Caki2 (cell line): ENCODE results near the gene SREBF2. TPM values are rescaled to one million over a fixed set of nuclear protein-coding genes. Genes with fewer than 3 reads are reported as not detected.

Experiments
- DNase-seq: peaks from one replicate; pipeline ENCODE4 v3.0.0-alpha.2; 2015; ENCODE audit warnings: low read depth
- in situ Hi-C: cut with HindIII; loops from 2 replicates; pipeline ENCODE4 v1.10.0; 2016; ENCODE audit warnings: low sequenced_read_pairs, low pct_unique_long_range_greater_than_20kb, mixed read lengths
- total RNA-seq: library from RNA; depleted of rRNA; stranded (reverse); fragments of >200 nt; shearing (Covaris generic); gene quantifications from 2 replicates; pipeline ENCODE4 v1.2.3, GENCODE V29; 2014; ENCODE audit warnings: low replicate concordance

The SREBF2 gene
- total RNA-seq, 1 experiment from 2014 or later: 21.0 TPM

DNA sequence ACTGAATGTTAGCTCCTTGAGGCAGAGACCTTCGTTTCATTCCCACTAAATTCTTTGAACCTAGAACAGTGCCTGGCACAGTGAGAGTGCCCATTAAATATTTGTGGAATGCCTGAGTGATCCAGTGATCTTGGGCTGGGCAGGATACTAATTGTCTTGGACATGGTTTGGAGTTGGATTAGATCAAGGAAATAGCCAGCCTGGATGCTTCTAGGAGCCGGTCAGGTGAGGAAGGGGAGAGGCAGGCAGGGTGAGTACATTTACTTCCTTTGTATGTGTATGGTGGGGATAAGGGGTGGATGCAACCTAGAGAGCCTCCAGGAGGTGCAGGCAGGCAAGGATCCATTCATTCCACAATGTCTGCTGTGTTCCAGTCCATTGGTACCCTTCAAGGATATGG lies 3.6 kb downstream of the SREBF2 start:
- in situ Hi-C loops: no loop called here
- no peak for DNase-seq

DNA sequence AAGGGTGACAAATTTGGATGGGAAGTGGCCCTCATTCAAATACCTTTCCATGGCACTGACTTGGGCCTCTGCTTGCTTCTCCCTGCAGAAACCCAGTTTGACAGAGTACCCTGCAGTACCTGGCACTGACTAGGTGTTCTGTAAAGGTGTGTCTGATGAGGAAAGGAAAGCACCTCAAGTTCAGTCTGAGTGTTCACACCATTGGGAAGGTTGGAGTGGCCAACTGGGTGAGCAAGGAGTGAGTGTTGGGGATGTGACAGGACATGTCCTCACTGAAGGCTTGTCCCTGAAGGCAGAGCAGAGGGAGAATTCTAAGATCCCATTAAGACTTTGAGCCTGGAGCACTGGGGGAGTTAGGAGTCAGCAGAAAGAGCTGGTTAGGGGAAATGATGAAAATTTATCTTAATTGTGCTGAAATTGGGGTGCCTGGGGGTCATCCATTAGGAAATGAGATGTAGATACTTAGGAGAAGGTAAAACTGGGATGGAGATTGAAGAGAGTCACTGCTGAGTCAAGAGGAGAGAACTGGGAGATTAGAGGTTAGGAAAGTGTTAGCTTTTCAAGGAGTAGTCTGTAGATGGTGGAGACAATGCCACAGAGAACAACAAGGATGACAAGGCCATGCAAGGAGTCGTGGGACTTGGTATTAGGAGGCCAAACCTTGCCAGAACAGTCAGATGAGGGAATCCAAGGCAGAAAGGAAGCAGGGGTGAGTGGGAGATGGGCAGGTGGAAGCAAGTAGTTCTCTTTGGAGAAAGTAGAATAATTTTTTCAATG lies 6.1 kb downstream of the SREBF2 start:
- no peak for DNase-seq
- in situ Hi-C loops: no loop called here

DNA sequence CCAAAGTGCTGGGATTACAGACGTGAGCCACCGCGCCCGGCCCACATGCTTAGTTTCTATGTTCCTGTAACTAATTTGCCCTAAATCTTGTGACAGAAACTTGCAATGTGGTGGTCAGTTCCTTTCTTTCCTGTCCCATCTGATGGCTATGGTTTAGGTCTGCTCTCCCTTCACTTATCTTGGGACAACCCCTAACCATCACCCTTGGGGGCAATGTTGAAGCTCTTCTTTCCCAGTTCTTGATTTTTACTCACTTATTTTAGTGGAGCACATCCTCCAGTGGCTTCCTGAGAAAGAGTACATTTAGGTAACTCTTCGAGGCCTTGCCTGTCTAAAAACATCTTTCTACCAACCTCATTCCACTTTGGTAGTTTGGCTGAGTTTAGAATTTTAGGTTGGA lies 7.3 kb downstream of the SREBF2 start:
- in situ Hi-C loops: no loop called here
- no peak for DNase-seq

DNA sequence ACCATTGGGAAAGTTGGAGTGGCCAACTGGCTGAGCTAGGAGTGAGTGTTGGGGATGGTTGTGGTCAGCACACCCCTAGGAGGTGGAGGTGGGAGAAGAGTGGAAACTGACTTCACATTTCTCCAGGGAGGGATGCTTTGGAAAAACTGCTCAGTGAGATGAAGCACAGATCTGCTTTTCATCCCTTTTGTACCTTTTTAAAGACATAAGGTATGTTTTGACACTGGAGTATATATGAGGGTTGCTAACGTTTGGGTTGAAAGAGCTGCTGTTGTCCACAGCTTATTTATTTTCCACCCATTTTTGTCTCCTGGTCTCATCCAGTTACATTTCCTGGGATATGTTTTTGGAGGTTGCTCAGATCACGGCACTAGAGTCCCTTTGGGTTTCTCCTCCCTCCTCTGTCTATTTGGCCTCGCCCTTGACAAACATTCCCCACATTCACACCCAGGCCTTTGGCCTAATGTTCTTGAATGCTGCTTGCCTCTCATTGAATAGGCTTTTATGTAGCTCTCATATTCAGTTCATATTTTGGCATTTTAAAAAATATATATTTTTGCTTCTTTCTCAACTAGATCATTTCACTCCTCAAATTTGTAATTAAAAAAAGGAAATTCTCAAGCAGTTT lies 8.3 kb downstream of the SREBF2 start:
- no peak for DNase-seq
- in situ Hi-C loops: no loop called here

- in situ Hi-C loops: no loop called here
These were observed 10.4 kb downstream of the SREBF2 start for GRCh38 chr22:41842996-41843970.

GRCh38 chr22:41844036-41844435 lies 11.1 kb downstream of the SREBF2 start:
- in situ Hi-C loops: no loop called here
- DNase-seq: no peak

More at GRCh38 chr22:41842996-41843970, 10.4 kb downstream of the SREBF2 start:
- no peak for DNase-seq

- no peak for DNase-seq
- in situ Hi-C loops: no loop called here
These were observed 11.6 kb downstream of the SREBF2 start for GRCh38 chr22:41844513-41844912.

- no peak for DNase-seq
- in situ Hi-C loops: no loop called here
These were observed 12.7 kb downstream of the SREBF2 start for GRCh38 chr22:41845380-41846267.

- no peak for DNase-seq
- in situ Hi-C loops: no loop called here
These were observed 13.5 kb downstream of the SREBF2 start for GRCh38 chr22:41846268-41846987.

GRCh38 chr22:41847300-41847699 lies 14.4 kb downstream of the SREBF2 start:
- in situ Hi-C loops: no loop called here
- DNase-seq: no peak

DNA sequence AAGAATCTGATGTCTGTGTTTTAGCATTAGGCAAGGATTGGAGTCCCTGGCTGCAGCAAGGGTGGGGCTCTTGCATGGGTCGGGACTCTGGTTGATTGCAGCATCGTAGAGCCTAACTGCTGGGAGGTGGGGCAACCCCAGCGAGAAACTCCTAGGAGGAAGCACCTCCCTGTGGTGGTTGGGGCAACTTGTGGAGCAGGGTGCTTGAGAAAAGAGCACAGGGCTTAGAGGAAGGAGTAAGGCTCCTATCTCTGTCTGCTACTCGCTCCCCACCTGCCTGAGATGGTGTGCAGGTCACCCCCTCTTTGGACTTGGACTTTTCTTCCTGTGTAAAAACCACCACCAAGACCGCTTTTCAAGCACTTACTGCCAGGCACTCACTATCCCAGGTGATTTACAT lies 15.6 kb downstream of the SREBF2 start:
- in situ Hi-C loops: no loop called here
- no peak for DNase-seq

- DNase-seq: peak; percentile 21
- in situ Hi-C loops: no loop called here
These were observed 23.6 kb downstream of the SREBF2 start for GRCh38 chr22:41856469-41856868.

GRCh38 chr22:41857155-41857859 lies 24.4 kb downstream of the SREBF2 start:
- DNase-seq: peak; percentile 65
- in situ Hi-C loops: no loop called here

- no peak for DNase-seq
- in situ Hi-C loops: no loop called here
These were observed 24.9 kb downstream of the SREBF2 start for GRCh38 chr22:41857860-41858199.

- in situ Hi-C loops: no loop called here
- DNase-seq: no peak
These were observed 29.2 kb downstream of the SREBF2 start for GRCh38 chr22:41862160-41862529.

DNA sequence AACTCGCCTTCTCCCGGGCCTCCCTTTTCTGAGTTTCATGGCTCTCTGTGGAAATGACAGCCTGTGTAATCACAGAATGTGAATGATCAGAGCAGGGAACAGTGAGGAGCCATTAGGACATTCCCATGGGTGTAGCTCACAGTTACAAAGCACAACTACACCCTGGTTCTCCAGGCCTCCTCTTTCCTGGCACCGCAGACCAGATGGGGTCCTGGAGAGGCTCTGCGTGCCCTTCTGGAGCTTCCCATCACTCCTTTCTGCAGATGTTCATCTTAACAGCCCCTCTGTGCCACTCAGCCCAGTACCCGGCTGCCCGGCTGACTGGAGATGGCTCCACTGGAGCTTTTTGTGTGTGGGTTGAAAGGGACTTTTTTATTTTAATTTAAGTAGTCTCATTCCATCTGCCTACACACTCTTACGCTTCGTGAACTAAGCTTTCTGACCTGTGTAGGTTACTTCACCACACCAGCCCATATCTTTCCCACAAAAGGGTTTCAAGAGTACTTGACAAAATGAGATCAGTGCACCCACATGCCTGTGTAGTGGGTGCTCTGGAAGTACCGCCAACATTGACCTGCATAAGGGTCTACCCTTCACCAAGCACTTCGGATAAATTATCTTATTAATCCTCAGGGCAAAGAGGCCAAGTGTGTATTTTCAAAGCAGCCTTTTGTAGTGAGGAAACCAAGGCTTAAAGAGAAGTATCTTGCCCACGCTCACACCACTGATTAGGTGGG lies 29.8 kb downstream of the SREBF2 start:
- in situ Hi-C loops: no loop called here
- no peak for DNase-seq
